ENCODE data around the gene ADPRHL1.

The ADPRHL1 gene

GRCh38 chr13:113415032-113415431, 38.3 kb downstream of the ADPRHL1 start:
- DNase-seq (ENCODE audit: low read depth), result no peak
- TF ChIP-seq, protein P1, sequence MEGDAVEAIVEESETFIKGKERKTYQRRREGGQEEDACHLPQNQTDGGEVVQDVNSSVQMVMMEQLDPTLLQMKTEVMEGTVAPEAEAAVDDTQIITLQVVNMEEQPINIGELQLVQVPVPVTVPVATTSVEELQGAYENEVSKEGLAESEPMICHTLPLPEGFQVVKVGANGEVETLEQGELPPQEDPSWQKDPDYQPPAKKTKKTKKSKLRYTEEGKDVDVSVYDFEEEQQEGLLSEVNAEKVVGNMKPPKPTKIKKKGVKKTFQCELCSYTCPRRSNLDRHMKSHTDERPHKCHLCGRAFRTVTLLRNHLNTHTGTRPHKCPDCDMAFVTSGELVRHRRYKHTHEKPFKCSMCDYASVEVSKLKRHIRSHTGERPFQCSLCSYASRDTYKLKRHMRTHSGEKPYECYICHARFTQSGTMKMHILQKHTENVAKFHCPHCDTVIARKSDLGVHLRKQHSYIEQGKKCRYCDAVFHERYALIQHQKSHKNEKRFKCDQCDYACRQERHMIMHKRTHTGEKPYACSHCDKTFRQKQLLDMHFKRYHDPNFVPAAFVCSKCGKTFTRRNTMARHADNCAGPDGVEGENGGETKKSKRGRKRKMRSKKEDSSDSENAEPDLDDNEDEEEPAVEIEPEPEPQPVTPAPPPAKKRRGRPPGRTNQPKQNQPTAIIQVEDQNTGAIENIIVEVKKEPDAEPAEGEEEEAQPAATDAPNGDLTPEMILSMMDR (conservative IDR thresholded peaks at IDR 0.05; ENCODE audit: low read depth, low read length), result no peak
- H3K4me3 ChIP-seq (ENCODE audit: low read depth, low read length), result no peak overlapping the region

- DNase-seq (ENCODE audit: low read depth), result no peak
Observed at GRCh38 chr13:113414335-113414734, 39.0 kb downstream of the ADPRHL1 start.

DNA sequence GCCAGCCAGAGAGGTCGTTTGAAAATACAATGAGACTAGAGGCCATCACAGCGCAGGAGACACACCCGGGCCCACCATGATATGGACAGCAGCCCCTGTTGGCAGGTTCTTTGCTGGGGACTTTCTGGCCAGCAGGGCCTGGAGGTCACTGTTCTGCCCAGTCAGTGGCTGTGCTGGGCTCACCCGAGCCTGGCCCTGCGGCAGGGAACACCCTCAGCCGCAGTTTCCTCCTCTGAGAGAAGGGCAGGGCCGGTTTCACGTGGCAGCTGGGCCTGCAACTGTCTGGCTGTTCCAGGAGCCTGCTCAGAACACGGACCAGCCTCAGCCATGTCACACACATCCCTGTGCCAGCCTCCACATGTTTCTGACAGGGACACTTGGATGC, 39.4 kb downstream of the ADPRHL1 start:
- TF ChIP-seq, protein P1 (conservative IDR thresholded peaks at IDR 0.05; ENCODE audit: low read depth, low read length), result no peak
- no peak for DNase-seq (ENCODE audit: low read depth)
- no peak overlapping the region for H3K4me3 ChIP-seq (ENCODE audit: low read depth, low read length)

More at GRCh38 chr13:113414335-113414734, 39.0 kb downstream of the ADPRHL1 start:
- no peak overlapping the region for H3K4me3 ChIP-seq (ENCODE audit: low read depth, low read length)
- TF ChIP-seq, protein P1 (conservative IDR thresholded peaks at IDR 0.05; ENCODE audit: low read depth, low read length), result no peak

- TF ChIP-seq, protein P1 (conservative IDR thresholded peaks at IDR 0.05; ENCODE audit: low read depth, low read length), result no peak
- DNase-seq (ENCODE audit: low read depth), result no peak
- H3K4me3 ChIP-seq (ENCODE audit: low read depth, low read length), result no peak overlapping the region
Observed at GRCh38 chr13:113413178-113413897, 40.0 kb downstream of the ADPRHL1 start.

GRCh38 chr13:113412440-113412839, 40.8 kb downstream of the ADPRHL1 start:
- no peak for DNase-seq (ENCODE audit: low read depth)
- no peak overlapping the region for H3K4me3 ChIP-seq (ENCODE audit: low read depth, low read length)
- TF ChIP-seq, protein P1 (conservative IDR thresholded peaks at IDR 0.05; ENCODE audit: low read depth, low read length), result no peak

GRCh38 chr13:113411216-113412023, 41.9 kb downstream of the ADPRHL1 start:
- peak overlapping the region; percentile 36 for H3K4me3 ChIP-seq (ENCODE audit: low read depth, low read length)
- peak; percentile 91 for DNase-seq (ENCODE audit: low read depth)
- TF ChIP-seq, protein P1 (conservative IDR thresholded peaks at IDR 0.05; ENCODE audit: low read depth, low read length), result no peak

Measured in choroid plexus epithelial cell (primary cell).